ENCODE measurements around the gene PIK3CB.

PIK3CB gene

GRCh38 chr3:138875096-138875753 is 40.5 kb upstream of the PIK3CB start:
- TF ChIP-seq CTCF (conservative IDR thresholded peaks at IDR 0.05; ENCODE audit: low read depth): no peak
- ChIA-PET CTCF (interaction anchor here (0.6 kb wide), 1 partner anchor 276 kb away, joined by 3 read pairs; no protein-coding TSS in a partner anchor), POLR2A (ENCODE audit: low non-redundant PET) (no interaction called here)
- H3K27ac ChIP-seq: no peak overlapping the region
- DNase-seq (ENCODE audit: low spot score): no peak

- POLR2A ChIA-PET (ENCODE audit: low non-redundant PET): interaction anchor here (0.6 kb wide), 1 partner anchor 13 kb away, joined by 5 read pairs; no protein-coding TSS in a partner anchor
- no peak for TF ChIP-seq CTCF (conservative IDR thresholded peaks at IDR 0.05; ENCODE audit: low read depth)
- no peak overlapping the region for H3K27ac ChIP-seq
- DNase-seq (ENCODE audit: low spot score): no peak
- CTCF ChIA-PET: interaction anchor here (0.8 to 1.0 kb wide), 2 partner anchors 50 to 122 kb away, joined by 3 read pairs; no protein-coding TSS in a partner anchor
Observed at GRCh38 chr3:138873471-138874278, 38.9 kb upstream of the PIK3CB start.

GRCh38 chr3:138872632-138873031 is 37.9 kb upstream of the PIK3CB start:
- no peak overlapping the region for H3K27ac ChIP-seq
- no peak for TF ChIP-seq CTCF (conservative IDR thresholded peaks at IDR 0.05; ENCODE audit: low read depth)
- ChIA-PET CTCF (interaction anchor here (0.8 to 1.0 kb wide), 2 partner anchors 51 to 121 kb away, joined by 3 read pairs; no protein-coding TSS in a partner anchor), POLR2A (ENCODE audit: low non-redundant PET) (interaction anchor here (0.6 kb wide), 1 partner anchor 12 kb away, joined by 5 read pairs; no protein-coding TSS in a partner anchor)
- no peak for DNase-seq (ENCODE audit: low spot score)

- POLR2A ChIA-PET (ENCODE audit: low non-redundant PET): no interaction called here
- H3K27ac ChIP-seq: no peak overlapping the region
- no peak for TF ChIP-seq CTCF (conservative IDR thresholded peaks at IDR 0.05; ENCODE audit: low read depth)
- CTCF ChIA-PET: interaction anchor here (0.5 to 1.5 kb wide), 2 partner anchors 26 to 47 kb away, joined by 3 read pairs; no protein-coding TSS in a partner anchor
- no peak for DNase-seq (ENCODE audit: low spot score)
Observed at GRCh38 chr3:138867996-138868395, 33.3 kb upstream of the PIK3CB start.

GRCh38 chr3:138863776-138864113 is 29.0 kb upstream of the PIK3CB start:
- CTCF ChIA-PET: interaction anchor here (0.6 to 2.2 kb wide), 2 partner anchors 51 to 52 kb away, joined by 3 to 6 read pairs; no protein-coding TSS in a partner anchor
- peak overlapping the region; percentile 77 for H3K27ac ChIP-seq
- no peak for DNase-seq (ENCODE audit: low spot score)
- no peak for TF ChIP-seq CTCF (conservative IDR thresholded peaks at IDR 0.05; ENCODE audit: low read depth)
- POLR2A ChIA-PET (ENCODE audit: low non-redundant PET): no interaction called here

Data from RWPE1 (cell line).